ENCODE data around the gene GDF10. TPM values are rescaled to one million over a fixed set of nuclear protein-coding genes. Genes with fewer than 3 reads are reported as not detected.

Gene GDF10
- total and polyA plus RNA-seq, 2 of the 13 experiments (the other 11 are each of a cell fraction or from before 2014, with no cell fraction given): 0.03 TPM; not detected in 1

DNA sequence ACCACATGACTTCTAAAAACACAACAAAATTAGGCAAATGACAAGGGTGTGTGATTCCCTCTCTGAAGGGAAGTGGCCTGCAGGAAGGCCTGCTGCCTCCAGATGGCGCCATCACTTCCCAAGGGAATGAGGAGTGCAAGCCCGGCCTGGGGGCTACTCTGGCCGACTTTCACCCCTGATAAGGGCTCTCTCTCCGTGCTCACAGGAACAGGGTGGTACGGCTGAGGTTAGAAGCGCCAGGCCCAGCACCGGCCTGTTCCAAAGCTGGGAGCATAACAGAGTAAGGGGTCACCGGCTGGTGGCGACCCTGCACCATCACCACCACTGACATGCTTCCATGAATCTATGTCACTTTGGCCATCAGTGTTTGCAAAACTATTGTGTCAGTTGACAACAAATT, 61.3 kb downstream of the GDF10 start (continued):
- TF ChIP-seq, protein P1, sequence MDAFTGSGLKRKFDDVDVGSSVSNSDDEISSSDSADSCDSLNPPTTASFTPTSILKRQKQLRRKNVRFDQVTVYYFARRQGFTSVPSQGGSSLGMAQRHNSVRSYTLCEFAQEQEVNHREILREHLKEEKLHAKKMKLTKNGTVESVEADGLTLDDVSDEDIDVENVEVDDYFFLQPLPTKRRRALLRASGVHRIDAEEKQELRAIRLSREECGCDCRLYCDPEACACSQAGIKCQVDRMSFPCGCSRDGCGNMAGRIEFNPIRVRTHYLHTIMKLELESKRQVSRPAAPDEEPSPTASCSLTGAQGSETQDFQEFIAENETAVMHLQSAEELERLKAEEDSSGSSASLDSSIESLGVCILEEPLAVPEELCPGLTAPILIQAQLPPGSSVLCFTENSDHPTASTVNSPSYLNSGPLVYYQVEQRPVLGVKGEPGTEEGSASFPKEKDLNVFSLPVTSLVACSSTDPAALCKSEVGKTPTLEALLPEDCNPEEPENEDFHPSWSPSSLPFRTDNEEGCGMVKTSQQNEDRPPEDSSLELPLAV (CRISPR knock-in tag; conservative IDR thresholded peaks at IDR 0.05; ENCODE audit: low read depth): no peak
- TF ChIP-seq, protein P2, sequence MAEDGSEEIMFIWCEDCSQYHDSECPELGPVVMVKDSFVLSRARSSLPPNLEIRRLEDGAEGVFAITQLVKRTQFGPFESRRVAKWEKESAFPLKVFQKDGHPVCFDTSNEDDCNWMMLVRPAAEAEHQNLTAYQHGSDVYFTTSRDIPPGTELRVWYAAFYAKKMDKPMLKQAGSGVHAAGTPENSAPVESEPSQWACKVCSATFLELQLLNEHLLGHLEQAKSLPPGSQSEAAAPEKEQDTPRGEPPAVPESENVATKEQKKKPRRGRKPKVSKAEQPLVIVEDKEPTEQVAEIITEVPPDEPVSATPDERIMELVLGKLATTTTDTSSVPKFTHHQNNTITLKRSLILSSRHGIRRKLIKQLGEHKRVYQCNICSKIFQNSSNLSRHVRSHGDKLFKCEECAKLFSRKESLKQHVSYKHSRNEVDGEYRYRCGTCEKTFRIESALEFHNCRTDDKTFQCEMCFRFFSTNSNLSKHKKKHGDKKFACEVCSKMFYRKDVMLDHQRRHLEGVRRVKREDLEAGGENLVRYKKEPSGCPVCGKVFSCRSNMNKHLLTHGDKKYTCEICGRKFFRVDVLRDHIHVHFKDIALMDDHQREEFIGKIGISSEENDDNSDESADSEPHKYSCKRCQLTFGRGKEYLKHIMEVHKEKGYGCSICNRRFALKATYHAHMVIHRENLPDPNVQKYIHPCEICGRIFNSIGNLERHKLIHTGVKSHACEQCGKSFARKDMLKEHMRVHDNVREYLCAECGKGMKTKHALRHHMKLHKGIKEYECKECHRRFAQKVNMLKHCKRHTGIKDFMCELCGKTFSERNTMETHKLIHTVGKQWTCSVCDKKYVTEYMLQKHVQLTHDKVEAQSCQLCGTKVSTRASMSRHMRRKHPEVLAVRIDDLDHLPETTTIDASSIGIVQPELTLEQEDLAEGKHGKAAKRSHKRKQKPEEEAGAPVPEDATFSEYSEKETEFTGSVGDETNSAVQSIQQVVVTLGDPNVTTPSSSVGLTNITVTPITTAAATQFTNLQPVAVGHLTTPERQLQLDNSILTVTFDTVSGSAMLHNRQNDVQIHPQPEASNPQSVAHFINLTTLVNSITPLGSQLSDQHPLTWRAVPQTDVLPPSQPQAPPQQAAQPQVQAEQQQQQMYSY (CRISPR knock-in tag; IDR thresholded peaks at IDR 0.05): no peak
- peak; percentile 55 for TF ChIP-seq STAG1 (CRISPR knock-in tag; IDR thresholded peaks at IDR 0.05)
- TF ChIP-seq ZFYVE20 (CRISPR knock-in tag; IDR thresholded peaks at IDR 0.05; ENCODE audit: borderline replicate concordance, low read depth): no peak
- TF ChIP-seq, protein P3, sequence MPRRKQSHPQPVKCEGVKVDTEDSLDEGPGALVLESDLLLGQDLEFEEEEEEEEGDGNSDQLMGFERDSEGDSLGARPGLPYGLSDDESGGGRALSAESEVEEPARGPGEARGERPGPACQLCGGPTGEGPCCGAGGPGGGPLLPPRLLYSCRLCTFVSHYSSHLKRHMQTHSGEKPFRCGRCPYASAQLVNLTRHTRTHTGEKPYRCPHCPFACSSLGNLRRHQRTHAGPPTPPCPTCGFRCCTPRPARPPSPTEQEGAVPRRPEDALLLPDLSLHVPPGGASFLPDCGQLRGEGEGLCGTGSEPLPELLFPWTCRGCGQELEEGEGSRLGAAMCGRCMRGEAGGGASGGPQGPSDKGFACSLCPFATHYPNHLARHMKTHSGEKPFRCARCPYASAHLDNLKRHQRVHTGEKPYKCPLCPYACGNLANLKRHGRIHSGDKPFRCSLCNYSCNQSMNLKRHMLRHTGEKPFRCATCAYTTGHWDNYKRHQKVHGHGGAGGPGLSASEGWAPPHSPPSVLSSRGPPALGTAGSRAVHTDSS (CRISPR knock-in tag; conservative IDR thresholded peaks at IDR 0.05): no peak
- TF ChIP-seq MEIS1 (CRISPR knock-in tag; IDR thresholded peaks at IDR 0.05; ENCODE audit: borderline replicate concordance): no peak
- TF ChIP-seq ZNF333 (CRISPR knock-in tag; IDR thresholded peaks at IDR 0.05; ENCODE audit: borderline replicate concordance): no peak
- TF ChIP-seq ZSCAN30 (CRISPR knock-in tag; IDR thresholded peaks at IDR 0.05): no peak
- TF ChIP-seq RNF2 (conservative IDR thresholded peaks at IDR 0.05; ENCODE audit: low read depth): no peak
- no peak for TF ChIP-seq MIXL1 (CRISPR knock-in tag; IDR thresholded peaks at IDR 0.05)

Data from HepG2 (cell line).